ENCODE data around the gene VPS41. TPM values are rescaled to one million over a fixed set of nuclear protein-coding genes. Genes with fewer than 3 reads are reported as not detected.

VPS41 gene
- total and polyA plus RNA-seq, 3 donors from 2014 or later, result 28.8 to 59.1 (median 52.7) TPM

- H3K4me3 ChIP-seq, result no peak overlapping the region
- WGBS, 2 donors, result 90 to 95% methylated on average over 3 of the region's 3 CpGs
- DNase-seq, result no peak
- no peaks in the 10 kb centered on the region for H3K27me3 ChIP-seq
- intact Hi-C loops (cut with DNase I; ENCODE audit: low total_unique reads), result no loop called here
- no peak overlapping the region for H3K27ac ChIP-seq
- TF ChIP-seq POLR2A (IDR thresholded peaks at IDR 0.05), result no peak
- TF ChIP-seq CTCF (IDR thresholded peaks at IDR 0.05), result no peak
- no peaks in the 10 kb centered on the region for H3K4me1 ChIP-seq
- no peaks in the 10 kb centered on the region for H3K36me3 ChIP-seq (ENCODE audit: low read depth, missing control alignments)
- H3K9me3 ChIP-seq, result no peaks in the 10 kb centered on the region
Measured at GRCh38 chr7:38881015-38881414, 28.0 kb downstream of the VPS41 start.

- WGBS, 2 donors, result 72 to 88% methylated on average over 3 of the region's 3 CpGs
- Histone ChIP-seq H3K4me1 (no peaks in the 10 kb centered on the region), H3K36me3 (ENCODE audit: low read depth, missing control alignments) (no peaks in the 10 kb centered on the region), H3K9me3 (no peaks in the 10 kb centered on the region), H3K27me3 (no peaks in the 10 kb centered on the region), H3K27ac (no peak overlapping the region), H3K4me3 (no peak overlapping the region)
- TF ChIP-seq POLR2A (IDR thresholded peaks at IDR 0.05) (no peak), CTCF (IDR thresholded peaks at IDR 0.05) (no peak)
- DNase-seq, result no peak
- intact Hi-C loops (cut with DNase I; ENCODE audit: low total_unique reads), result no loop called here
Measured at GRCh38 chr7:38880454-38880853, 28.5 kb downstream of the VPS41 start.

- Histone ChIP-seq H3K36me3 (ENCODE audit: low read depth, missing control alignments) (no peaks in the 10 kb centered on the region), H3K4me3 (no peak overlapping the region), H3K27ac (no peak overlapping the region), H3K9me3 (no peaks in the 10 kb centered on the region), H3K27me3 (no peaks in the 10 kb centered on the region), H3K4me1 (no peaks in the 10 kb centered on the region)
- TF ChIP-seq CTCF (IDR thresholded peaks at IDR 0.05) (no peak), POLR2A (IDR thresholded peaks at IDR 0.05) (no peak)
- DNase-seq, result no peak
- intact Hi-C loops (cut with DNase I; ENCODE audit: low total_unique reads), result no loop called here
- 56 to 97% methylated on average over 1 of the region's 1 CpG for WGBS, 2 donors
Measured at GRCh38 chr7:38880035-38880434, 29.0 kb downstream of the VPS41 start.

- no peaks in the 10 kb centered on the region for H3K4me1 ChIP-seq
- 87 to 92% methylated on average over 8 of the region's 8 CpGs for WGBS, 2 donors
Measured at GRCh38 chr7:38878694-38879457, 30.1 kb downstream of the VPS41 start.

More at GRCh38 chr7:38878694-38879457, 30.1 kb downstream of the VPS41 start:
- Histone ChIP-seq H3K36me3 (ENCODE audit: low read depth, missing control alignments) (no peaks in the 10 kb centered on the region), H3K4me3 (no peak overlapping the region), H3K9me3 (no peaks in the 10 kb centered on the region), H3K27ac (no peak overlapping the region), H3K27me3 (no peaks in the 10 kb centered on the region)
- no peak for DNase-seq
- TF ChIP-seq POLR2A (IDR thresholded peaks at IDR 0.05), result no peak
- TF ChIP-seq CTCF (IDR thresholded peaks at IDR 0.05), result no peak
- intact Hi-C loops (cut with DNase I; ENCODE audit: low total_unique reads), result no loop called here
